ENCODE results near the gene EQTN.

DNA sequence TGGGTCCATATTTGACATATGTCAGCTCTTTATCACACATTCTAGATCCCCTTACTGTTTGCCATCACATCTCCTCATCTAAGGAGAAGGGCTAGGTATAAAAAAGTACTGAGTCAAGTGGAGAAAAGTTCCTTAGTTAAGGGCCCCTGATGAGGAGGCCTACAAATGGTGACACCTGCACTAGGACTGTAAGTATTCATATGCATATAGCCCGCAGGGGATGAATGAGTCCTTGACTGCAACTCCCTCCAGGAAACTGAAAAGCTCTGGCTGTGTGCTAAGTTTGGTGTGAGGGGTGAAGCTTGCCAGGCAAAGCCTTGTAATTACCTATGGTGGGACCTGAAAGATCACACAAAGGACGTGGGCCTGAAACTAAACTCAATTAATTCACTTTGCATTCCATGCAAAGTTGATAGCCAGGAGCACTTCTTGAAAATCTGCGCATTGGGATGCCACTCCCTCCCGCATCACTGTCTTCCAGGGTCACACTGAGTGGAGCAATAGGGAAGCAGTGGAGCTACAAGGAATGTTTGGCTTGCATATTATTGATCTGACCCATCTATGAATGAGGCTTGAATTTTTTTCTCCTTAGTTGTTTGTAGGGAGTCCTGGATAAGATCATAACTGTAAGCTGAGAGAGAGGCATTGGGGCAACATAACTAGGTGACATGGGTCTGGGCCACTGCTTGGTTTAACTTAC is 11.9 kb upstream of the EQTN start:
- TF ChIP-seq, protein P1, sequence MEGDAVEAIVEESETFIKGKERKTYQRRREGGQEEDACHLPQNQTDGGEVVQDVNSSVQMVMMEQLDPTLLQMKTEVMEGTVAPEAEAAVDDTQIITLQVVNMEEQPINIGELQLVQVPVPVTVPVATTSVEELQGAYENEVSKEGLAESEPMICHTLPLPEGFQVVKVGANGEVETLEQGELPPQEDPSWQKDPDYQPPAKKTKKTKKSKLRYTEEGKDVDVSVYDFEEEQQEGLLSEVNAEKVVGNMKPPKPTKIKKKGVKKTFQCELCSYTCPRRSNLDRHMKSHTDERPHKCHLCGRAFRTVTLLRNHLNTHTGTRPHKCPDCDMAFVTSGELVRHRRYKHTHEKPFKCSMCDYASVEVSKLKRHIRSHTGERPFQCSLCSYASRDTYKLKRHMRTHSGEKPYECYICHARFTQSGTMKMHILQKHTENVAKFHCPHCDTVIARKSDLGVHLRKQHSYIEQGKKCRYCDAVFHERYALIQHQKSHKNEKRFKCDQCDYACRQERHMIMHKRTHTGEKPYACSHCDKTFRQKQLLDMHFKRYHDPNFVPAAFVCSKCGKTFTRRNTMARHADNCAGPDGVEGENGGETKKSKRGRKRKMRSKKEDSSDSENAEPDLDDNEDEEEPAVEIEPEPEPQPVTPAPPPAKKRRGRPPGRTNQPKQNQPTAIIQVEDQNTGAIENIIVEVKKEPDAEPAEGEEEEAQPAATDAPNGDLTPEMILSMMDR (conservative IDR thresholded peaks at IDR 0.05; ENCODE audit: low read depth, low read length) = no peak
- TF ChIP-seq MAFK (IDR thresholded peaks at IDR 0.05; ENCODE audit: low read depth, low read length) (no peak), MXI1 (IDR thresholded peaks at IDR 0.05; ENCODE audit: borderline replicate concordance, low read depth, low read length) (no peak), CHD1 (IDR thresholded peaks at IDR 0.05; ENCODE audit: low read depth, low read length) (no peak), POLR2A (IDR thresholded peaks at IDR 0.05; ENCODE audit: low read depth, low read length) (no peak), NFE2L2 (IDR thresholded peaks at IDR 0.05; ENCODE audit: low read depth, low read length) (no peak), CEBPB (IDR thresholded peaks at IDR 0.05; ENCODE audit: low read depth, low read length) (no peak), RAD21 (IDR thresholded peaks at IDR 0.05; ENCODE audit: low read length) (no peak)

Measured in IMR-90 (cell line).